ENCODE measurements around the gene TPCN1. TPM values are rescaled to one million over a fixed set of nuclear protein-coding genes. Genes with fewer than 3 reads are reported as not detected.

Gene TPCN1
- total and polyA plus RNA-seq, 2 of the 13 experiments (the other 11 are each of a cell fraction or from before 2014, with no cell fraction given) = 8.0 to 26.8 TPM

- TF ChIP-seq ZNF672 (CRISPR knock-in tag; IDR thresholded peaks at IDR 0.05) (no peak), CTCF (CRISPR knock-in tag; IDR thresholded peaks at IDR 0.05) (peak; percentile 88), TCF7L2 (IDR thresholded peaks at IDR 0.05; ENCODE audit: low read depth, low read length) (no peak), WIZ (CRISPR knock-in tag; IDR thresholded peaks at IDR 0.05) (no peak), MTA1 (CRISPR knock-in tag; IDR thresholded peaks at IDR 0.05; ENCODE audit: borderline replicate concordance) (peak; percentile 18; the same call in 1 of the 2 replicates), STAG1 (CRISPR knock-in tag; IDR thresholded peaks at IDR 0.05) (peak; percentile 69), TEAD3 (CRISPR knock-in tag; optimal IDR thresholded peaks at IDR 0.05; ENCODE audit: borderline replicate concordance) (peak; percentile 30), MTF2 (CRISPR knock-in tag; IDR thresholded peaks at IDR 0.05; ENCODE audit: borderline replicate concordance) (no peak), PITX1 (CRISPR knock-in tag; IDR thresholded peaks at IDR 0.05) (no peak), PCBP2 (optimal IDR thresholded peaks at IDR 0.05; ENCODE audit: low read depth, low read length, poor library complexity, severe bottlenecking) (no peak), ZKSCAN8 (CRISPR knock-in tag; IDR thresholded peaks at IDR 0.05; ENCODE audit: borderline replicate concordance) (no peak), HBP1 (CRISPR knock-in tag; IDR thresholded peaks at IDR 0.05; ENCODE audit: low read depth) (no peak), YY1 (IDR thresholded peaks at IDR 0.05; ENCODE audit: insufficient read depth, insufficient replicate concordance, low read depth, low read length) (peak; percentile 30), XRCC5 (optimal IDR thresholded peaks at IDR 0.05; ENCODE audit: low read length) (peak; percentile 62), TSC22D2 (CRISPR knock-in tag; IDR thresholded peaks at IDR 0.05; ENCODE audit: borderline replicate concordance) (no peak), ZNF292 (CRISPR knock-in tag; IDR thresholded peaks at IDR 0.05; ENCODE audit: borderline replicate concordance, low read depth) (no peak), ZNF20 (CRISPR knock-in tag; IDR thresholded peaks at IDR 0.05) (no peak), ZNF18 (CRISPR knock-in tag; IDR thresholded peaks at IDR 0.05; ENCODE audit: insufficient replicate concordance) (no peak), SUZ12 (IDR thresholded peaks at IDR 0.05; ENCODE audit: low read depth, low read length) (no peak), YEATS2 (CRISPR knock-in tag; IDR thresholded peaks at IDR 0.05; ENCODE audit: borderline replicate concordance) (no peak), U2AF2 (IDR thresholded peaks at IDR 0.05; ENCODE audit: low read depth, low read length) (no peak), AGO2 (optimal IDR thresholded peaks at IDR 0.05; ENCODE audit: low read depth, low read length) (peak; percentile 65), ZBTB20 (CRISPR knock-in tag; IDR thresholded peaks at IDR 0.05; ENCODE audit: borderline replicate concordance, low read depth) (no peak), CHCHD3 (CRISPR knock-in tag; IDR thresholded peaks at IDR 0.05) (no peak), ZMYM3 (CRISPR knock-in tag; IDR thresholded peaks at IDR 0.05) (no peak)
Measured at GRCh38 chr12:113174461-113175384, 46.5 kb upstream of the TPCN1 start (continued).
